Measurements from ENCODE around the gene RNASEH2A.

GRCh38 chr19:12804051-12804450 is 2.3 kb upstream of the RNASEH2A start:
- TF ChIP-seq CTCF (IDR thresholded peaks at IDR 0.05 in 8 of 11, conservative IDR thresholded peaks at IDR 0.05 in 3 of 11) (no peak), POLR2A (IDR thresholded peaks at IDR 0.05) (no peak), POLR2AphosphoS5 (IDR thresholded peaks at IDR 0.05) (no peak)
